HEK293 (cell line): ENCODE measurements around the gene KIAA1958.

Source experiments
- CTCF ChIA-PET: fragments of 350-600 bp; formaldehyde crosslinking; extraction: SDS; loops from one replicate; lab custom pipeline; 2021; ENCODE audit warnings: antibody characterized with exemption; lab: Yijun Ruan, JAX
- POLR2A ChIA-PET: fragments of 300-600 bp; formaldehyde crosslinking; extraction: SDS; loops from one replicate; lab custom pipeline; 2020; ENCODE audit warnings: antibody characterized with exemption, inconsistent platforms; lab: Yijun Ruan, JAX
- H3K27ac ChIP-seq: fragments of 200-500 bp; sonication (Bioruptor generic); 2 replicates; pipeline ENCODE4 v1.5.1; 2014; ENCODE audit warnings: low read depth, low read length, control low read depth, inconsistent platforms; ENCODE audit errors: extremely low read depth
- H3K36me3 ChIP-seq, 2 experiments: fragments of 200-500 bp in 1 of 2; sonication (Bioruptor generic) in 1 of 2; 1 replicate in 1 of 2; 2 replicates in 1 of 2; pipeline ENCODE4 v1.5.1; 2014 to 2017; ENCODE audit warnings: inconsistent platforms in 2 of 2, low read length in 2 of 2; ENCODE audit not compliant: control insufficient read depth in 2 of 2, insufficient read depth in 1 of 2
- H3K4me1 ChIP-seq: fragments of 200-500 bp; sonication (Bioruptor generic); 2 replicates; pipeline ENCODE4 v1.5.1; 2014; ENCODE audit warnings: mild to moderate bottlenecking, low read length, inconsistent platforms; ENCODE audit not compliant: control insufficient read depth, insufficient read depth
- H3K4me3 ChIP-seq: 2 replicates; pipeline ENCODE4 v1.5.1; 2011; ENCODE audit warnings: low read depth, mild to moderate bottlenecking, control low read depth, low read length, moderate library complexity
- H3K9me3 ChIP-seq: fragments of 200-500 bp; sonication (Bioruptor generic); 2 replicates; pipeline ENCODE4 v1.5.1; 2014; ENCODE audit warnings: low read depth, low read length, inconsistent platforms; ENCODE audit not compliant: control insufficient read depth, insufficient read depth
- FEZF1 ChIP-seq: fragments of 450-650 bp; formaldehyde crosslinking; IDR thresholded peaks from 2 replicates; pipeline ENCODE4 v1.5.1; 2016; ENCODE audit warnings: missing biosample characterization, missing genetic modification characterization
- GFI1B ChIP-seq: fragments of 450-650 bp; formaldehyde crosslinking; IDR thresholded peaks from 2 replicates; pipeline ENCODE4 v1.5.1; 2016; ENCODE audit warnings: missing biosample characterization, missing genetic modification characterization
- MYNN ChIP-seq: fragments of 450-650 bp; formaldehyde crosslinking; IDR thresholded peaks from 2 replicates; pipeline ENCODE4 v1.5.1; 2016; ENCODE audit warnings: missing biosample characterization, missing genetic modification characterization, borderline replicate concordance
- YY1 ChIP-seq: fragments of 450-650 bp; formaldehyde crosslinking; IDR thresholded peaks from 2 replicates; pipeline ENCODE4 v1.5.1; 2018; ENCODE audit warnings: missing biosample characterization, missing genetic modification characterization
- ZBTB21 ChIP-seq: fragments of 450-650 bp; formaldehyde crosslinking; IDR thresholded peaks from 2 replicates; pipeline ENCODE4 v1.5.1; 2017; ENCODE audit warnings: missing biosample characterization, missing genetic modification characterization
- ZBTB7A ChIP-seq: fragments of 450-650 bp; formaldehyde crosslinking; IDR thresholded peaks from 2 replicates; pipeline ENCODE4 v1.5.1; 2016; ENCODE audit warnings: low read depth, missing biosample characterization, missing genetic modification characterization
- ZFP3 ChIP-seq: fragments of 450-650 bp; formaldehyde crosslinking; IDR thresholded peaks from 2 replicates; pipeline ENCODE4 v1.5.1; 2016; ENCODE audit warnings: low read depth, missing biosample characterization, missing genetic modification characterization
- ZIC2 ChIP-seq: fragments of 450-650 bp; formaldehyde crosslinking; IDR thresholded peaks from 2 replicates; pipeline ENCODE4 v1.5.1; 2016; ENCODE audit warnings: missing biosample characterization, missing genetic modification characterization
- ZNF350 ChIP-seq: fragments of 450-650 bp; formaldehyde crosslinking; IDR thresholded peaks from 2 replicates; pipeline ENCODE4 v1.5.0; 2017; ENCODE audit warnings: missing biosample characterization, mild to moderate bottlenecking, missing genetic modification characterization
- ZNF398 ChIP-seq: fragments of 450-650 bp; formaldehyde crosslinking; IDR thresholded peaks from 2 replicates; pipeline ENCODE4 v1.5.1; 2017; ENCODE audit warnings: missing biosample characterization, missing genetic modification characterization
- ZNF518A ChIP-seq: fragments of 450-650 bp; formaldehyde crosslinking; conservative IDR thresholded peaks from 2 replicates; pipeline ENCODE4 v1.5.1; 2016; ENCODE audit warnings: low read depth, missing biosample characterization, missing genetic modification characterization
- ZNF544 ChIP-seq: fragments of 450-650 bp; formaldehyde crosslinking; IDR thresholded peaks from 2 replicates; pipeline ENCODE4 v1.5.0; 2017; ENCODE audit warnings: missing biosample characterization, missing genetic modification characterization
- ZNF561 ChIP-seq: fragments of 450-650 bp; IDR thresholded peaks from 2 replicates; pipeline ENCODE4 v1.5.1; 2018; ENCODE audit warnings: missing biosample characterization, missing genetic modification characterization, borderline replicate concordance
- ZNF571 ChIP-seq: fragments of 450-650 bp; formaldehyde crosslinking; IDR thresholded peaks from 2 replicates; pipeline ENCODE4 v1.5.0; 2017; ENCODE audit warnings: missing biosample characterization, missing genetic modification characterization
- ZNF596 ChIP-seq: fragments of 450-650 bp; IDR thresholded peaks from 2 replicates; pipeline ENCODE4 v1.5.0; 2018; ENCODE audit warnings: missing biosample characterization, mild to moderate bottlenecking, missing genetic modification characterization, moderate library complexity
- ZNF610 ChIP-seq: fragments of 450-650 bp; formaldehyde crosslinking; IDR thresholded peaks from 2 replicates; pipeline ENCODE4 v1.5.1; 2016; ENCODE audit warnings: missing biosample characterization, missing genetic modification characterization, borderline replicate concordance
- ZNF623 ChIP-seq: fragments of 450-650 bp; formaldehyde crosslinking; IDR thresholded peaks from 2 replicates; pipeline ENCODE4 v1.5.1; 2016; ENCODE audit warnings: missing biosample characterization, missing genetic modification characterization
- ZNF777 ChIP-seq: fragments of 450-650 bp; formaldehyde crosslinking; IDR thresholded peaks from 2 replicates; pipeline ENCODE4 v1.5.1; 2017; ENCODE audit warnings: missing biosample characterization, missing genetic modification characterization, borderline replicate concordance
- ZSCAN23 ChIP-seq: fragments of 450-650 bp; formaldehyde crosslinking; IDR thresholded peaks from 2 replicates; pipeline ENCODE4 v1.5.1; 2016; ENCODE audit warnings: missing biosample characterization, missing genetic modification characterization

KIAA1958 gene

GRCh38 chr9:112618385-112619009, 131.9 kb downstream of the KIAA1958 start:
- POLR2A ChIA-PET: no interaction called here

GRCh38 chr9:112620388-112620787, 133.8 kb downstream of the KIAA1958 start:
- ChIA-PET CTCF (interaction anchor here (0.6 kb wide), 1 partner anchor 256 kb away, joined by 3 read pairs; no protein-coding TSS in a partner anchor), POLR2A (no interaction called here)
- H3K27ac ChIP-seq: no peak overlapping the region
- peaks cover 0 to 10% of the 10 kb centered on the region in 2 experiments; a peak in 1 of 3 replicates for H3K36me3 ChIP-seq
- no peaks in the 10 kb centered on the region for H3K9me3 ChIP-seq
- TF ChIP-seq ZNF571 (tag by site-specific recombination) (no peak), ZNF398 (tag by site-specific recombination) (no peak), ZNF596 (tag by site-specific recombination) (no peak), ZIC2 (tag by site-specific recombination) (no peak), ZBTB21 (no peak), GFI1B (tag by site-specific recombination) (no peak), ZNF350 (tag by site-specific recombination) (no peak), MYNN (no peak), ZNF561 (tag by site-specific recombination) (no peak), ZNF610 (no peak), ZNF777 (no peak), YY1 (tag by site-specific recombination) (no peak), ZNF518A (tag by site-specific recombination) (no peak), ZSCAN23 (no peak), ZBTB7A (tag by site-specific recombination) (no peak), ZNF623 (no peak), FEZF1 (no peak)
- H3K4me1 ChIP-seq: no peaks in the 10 kb centered on the region
- no peak overlapping the region for H3K4me3 ChIP-seq

More at GRCh38 chr9:112618385-112619009, 131.9 kb downstream of the KIAA1958 start:
- no peak overlapping the region for H3K4me3 ChIP-seq
- TF ChIP-seq ZNF544 (tag by site-specific recombination) (no peak), ZFP3 (tag by site-specific recombination) (no peak)
- CTCF ChIA-PET: no interaction called here
- H3K36me3 ChIP-seq: peaks cover 0 to 10% of the 10 kb centered on the region in 2 experiments; a peak in 1 of 3 replicates
- H3K4me1 ChIP-seq: no peaks in the 10 kb centered on the region
- no peak overlapping the region for H3K27ac ChIP-seq
- H3K9me3 ChIP-seq: no peaks in the 10 kb centered on the region
